Large intestine (tissue), 3 donors: Measurements from ENCODE around the gene ATXN10. TPM values are rescaled to one million over a fixed set of nuclear protein-coding genes. Genes with fewer than 3 reads are reported as not detected.
"Not testable (repeated sequence)": the region's sequence is repeated elsewhere in the genome, so short reads cannot be mapped to it uniquely, and the experiment has no call there.

Experiments
- DNase-seq, 2 donors: peaks; one replicate each; pipeline versions ENCODE4 v3.0.0 to v3.0.0-alpha.2; 2013
- H3K27ac ChIP-seq: one replicate; pipeline ENCODE4 v1.5.1; 2013; ENCODE audit warnings: low read length
- H3K27me3 ChIP-seq: 2 replicates; pipeline ENCODE4 v1.6.1; 2013; ENCODE audit warnings: low read length; ENCODE audit not compliant: control insufficient read depth, insufficient read depth
- H3K36me3 ChIP-seq: 2 replicates; pipeline ENCODE4 v1.6.1; 2013; ENCODE audit warnings: low read length; ENCODE audit not compliant: control insufficient read depth, insufficient read depth
- H3K4me1 ChIP-seq: one replicate; pipeline ENCODE4 v1.6.1; 2013; ENCODE audit warnings: low read length; ENCODE audit not compliant: control insufficient read depth, insufficient read depth
- H3K4me3 ChIP-seq: one replicate; pipeline ENCODE4 v1.5.1; 2013; ENCODE audit warnings: low read length
- H3K9me3 ChIP-seq: one replicate; pipeline ENCODE4 v1.6.1; 2013; ENCODE audit warnings: mild to moderate bottlenecking, low read depth, low read length, moderate library complexity; ENCODE audit not compliant: control insufficient read depth
- WGBS: methylation state at CpG from one replicate; pipeline ENCODE4 v1.1.5; 2013; ENCODE audit warnings: low lambda C conversion rate; ENCODE audit not compliant: insufficient coverage; 5-methylcytosine and 5-hydroxymethylcytosine counted together
- polyA plus RNA-seq: library from polyadenylated mRNA; unstranded; fragments of 120-200 nt; gene quantifications from one replicate; pipeline ENCODE4 v1.2.1, GENCODE V29; 2013

ATXN10 gene
- polyA plus RNA-seq, 1 donor = 90.6 TPM

GRCh38 chr22:45678961-45679912 is 7.6 kb downstream of the ATXN10 start:
- Histone ChIP-seq H3K36me3 (no peaks in the 10 kb centered on the region), H3K4me1 (no peaks in the 10 kb centered on the region), H3K4me3 (no peak overlapping the region), H3K27me3 (no peaks in the 10 kb centered on the region), H3K9me3 (no peaks in the 10 kb centered on the region), H3K27ac (no peak overlapping the region)
- 100% methylated on average over 5 of the region's 9 CpGs for WGBS
- no peak for DNase-seq

- H3K36me3 ChIP-seq = no peaks in the 10 kb centered on the region
- no peak overlapping the region for H3K27ac ChIP-seq
- H3K4me3 ChIP-seq = no peak overlapping the region
- DNase-seq = no peak
- WGBS = 90% methylated on average over 3 of the region's 5 CpGs
- no peaks in the 10 kb centered on the region for H3K9me3 ChIP-seq
- H3K4me1 ChIP-seq = no peaks in the 10 kb centered on the region
- H3K27me3 ChIP-seq = no peaks in the 10 kb centered on the region
Observed at GRCh38 chr22:45680932-45681700, 9.5 kb downstream of the ATXN10 start.

DNA sequence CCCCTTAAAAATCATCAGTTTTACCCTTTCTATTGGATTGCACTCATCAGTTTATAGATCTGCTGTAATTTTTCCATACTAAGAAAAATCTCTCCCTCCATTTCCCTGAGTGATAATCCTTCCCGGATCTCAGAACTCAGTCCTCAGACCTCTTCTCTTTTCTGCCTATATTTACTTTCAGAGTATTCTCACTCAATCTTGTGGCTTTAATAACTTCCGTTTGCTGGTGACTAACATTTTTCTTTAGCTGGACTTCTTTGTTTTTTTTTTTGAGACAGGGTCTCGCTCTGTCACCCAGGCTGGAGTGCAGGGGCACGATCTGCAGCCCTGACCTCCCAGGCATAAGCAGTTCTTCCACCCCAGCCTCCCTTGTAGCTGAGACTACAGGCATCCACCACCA is 10.4 kb downstream of the ATXN10 start:
- 75% methylated on average over 1 of the region's 4 CpGs for WGBS
- Histone ChIP-seq H3K27ac (no peak overlapping the region), H3K36me3 (no peaks in the 10 kb centered on the region), H3K4me1 (no peaks in the 10 kb centered on the region), H3K27me3 (no peaks in the 10 kb centered on the region), H3K4me3 (no peak overlapping the region), H3K9me3 (no peaks in the 10 kb centered on the region)
- no peak for DNase-seq

DNA sequence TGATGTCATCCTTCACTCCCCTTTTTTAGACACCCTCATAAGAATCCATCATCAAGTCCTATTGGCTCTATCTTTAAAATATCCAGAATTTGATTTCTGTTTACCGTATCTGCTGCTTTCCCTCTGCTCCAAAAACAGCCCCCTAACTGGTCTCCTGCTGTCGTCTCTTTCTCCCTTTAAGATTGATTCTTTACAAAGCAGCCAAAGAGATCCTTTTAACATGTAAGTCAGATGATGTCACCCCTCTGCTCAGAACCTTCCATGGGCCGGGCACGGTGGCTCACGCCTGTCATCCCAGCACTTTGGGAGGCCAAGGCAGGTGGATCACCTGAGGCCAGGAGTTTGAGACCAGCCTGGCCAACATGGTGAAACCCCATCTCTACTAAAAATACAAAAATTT is 11.1 kb downstream of the ATXN10 start:
- H3K27me3 ChIP-seq, H3K4me3 ChIP-seq, H3K4me1 ChIP-seq, H3K36me3 ChIP-seq, H3K9me3 ChIP-seq, DNase-seq, H3K27ac ChIP-seq: not testable (repeated sequence)
- 100% methylated on average over 2 of the region's 5 CpGs for WGBS

- no peaks in the 10 kb centered on the region for H3K4me1 ChIP-seq
- DNase-seq = no peak
Observed at GRCh38 chr22:45683248-45683647, 11.6 kb downstream of the ATXN10 start.

DNA sequence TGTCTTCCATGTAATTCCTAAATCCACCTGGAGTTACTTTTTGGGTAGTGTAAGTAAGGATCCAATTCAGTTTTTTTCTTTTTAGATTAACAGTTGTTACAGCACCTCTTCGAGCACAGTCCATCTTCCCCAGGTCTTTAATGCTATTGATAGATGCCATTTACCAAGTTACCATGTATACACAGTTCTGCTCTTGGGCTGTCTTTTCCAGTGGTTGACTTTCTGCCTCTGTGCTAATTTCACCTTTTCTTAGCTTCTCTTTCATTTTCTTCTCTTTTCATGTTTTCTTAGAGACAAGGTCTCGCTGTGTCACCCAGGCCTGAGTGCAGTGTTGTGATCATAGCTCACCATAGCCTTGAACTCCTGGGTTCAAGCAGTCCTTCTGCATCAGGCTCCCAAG is 12.0 kb downstream of the ATXN10 start:
- Histone ChIP-seq H3K9me3 (no peaks in the 10 kb centered on the region), H3K27me3 (no peaks in the 10 kb centered on the region), H3K27ac (no peak overlapping the region), H3K4me1 (no peaks in the 10 kb centered on the region), H3K36me3 (no peaks in the 10 kb centered on the region), H3K4me3 (no peak overlapping the region)
- WGBS = 88% methylated on average over 1 of the region's 2 CpGs
- no peak for DNase-seq

More at GRCh38 chr22:45683248-45683647, 11.6 kb downstream of the ATXN10 start:
- Histone ChIP-seq H3K36me3 (no peaks in the 10 kb centered on the region), H3K4me3 (no peak overlapping the region), H3K27me3 (no peaks in the 10 kb centered on the region), H3K27ac (no peak overlapping the region), H3K9me3 (no peaks in the 10 kb centered on the region)
- WGBS = 100% methylated on average over 3 of the region's 6 CpGs

- no CpG with 5 or more reads among the region's 4 CpGs for WGBS
- Histone ChIP-seq H3K36me3 (no peaks in the 10 kb centered on the region), H3K4me3 (no peak overlapping the region), H3K27ac (no peak overlapping the region), H3K27me3 (no peaks in the 10 kb centered on the region), H3K4me1 (no peaks in the 10 kb centered on the region), H3K9me3 (no peaks in the 10 kb centered on the region)
- DNase-seq = no peak
Observed at GRCh38 chr22:45684169-45684568, 12.5 kb downstream of the ATXN10 start.

DNA sequence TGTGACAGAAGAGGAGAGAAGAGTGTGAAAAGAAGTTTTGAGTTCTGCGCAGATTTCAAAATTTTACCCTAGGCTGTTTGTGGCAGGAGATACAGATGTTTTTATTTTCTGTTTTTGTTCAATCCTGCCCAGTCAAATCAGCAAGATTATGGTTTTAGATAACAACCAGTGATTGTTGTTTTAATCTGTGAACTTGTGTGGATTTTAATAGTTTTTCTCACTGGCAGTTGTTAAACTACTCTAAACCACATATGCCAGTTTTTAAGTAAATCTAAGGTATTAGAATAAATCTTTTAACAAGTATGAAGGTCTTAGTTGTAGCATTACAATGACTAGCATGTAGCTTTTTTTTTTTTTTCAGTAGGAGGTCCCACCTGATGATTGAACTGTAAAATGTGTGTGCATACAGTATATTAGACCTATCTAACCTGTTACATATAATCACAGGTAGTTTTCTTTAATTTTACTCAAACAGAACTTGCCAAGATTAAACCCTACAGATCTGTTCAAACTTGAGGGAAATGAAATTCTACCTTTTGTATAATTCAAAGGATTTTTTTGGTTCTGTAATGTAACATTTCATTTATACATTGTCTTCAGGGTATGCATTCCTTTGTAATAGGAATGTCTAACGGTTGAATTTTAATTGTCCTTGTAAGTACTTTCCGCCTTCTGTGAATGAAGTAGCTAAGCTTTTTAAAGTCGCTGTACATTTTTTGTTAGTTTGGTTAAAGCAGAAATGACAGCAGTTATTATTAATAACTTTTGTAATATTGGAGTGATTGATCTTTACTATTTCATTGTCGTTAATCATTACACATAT is 13.3 kb downstream of the ATXN10 start:
- no peaks in the 10 kb centered on the region for H3K4me1 ChIP-seq
- no peaks in the 10 kb centered on the region for H3K9me3 ChIP-seq
- DNase-seq = no peak
- no peaks in the 10 kb centered on the region for H3K27me3 ChIP-seq
- H3K36me3 ChIP-seq = peaks cover 3% of the 10 kb centered on the region
- H3K27ac ChIP-seq = no peak overlapping the region
- 100% methylated on average over 2 of the region's 5 CpGs for WGBS
- no peak overlapping the region for H3K4me3 ChIP-seq

- no peak for DNase-seq
- H3K27ac ChIP-seq = no peak overlapping the region
- H3K27me3 ChIP-seq = no peaks in the 10 kb centered on the region
- WGBS = 80% methylated on average over 1 of the region's 2 CpGs
- H3K4me1 ChIP-seq = no peaks in the 10 kb centered on the region
- no peak overlapping the region for H3K4me3 ChIP-seq
- peaks cover 11% of the 10 kb centered on the region for H3K36me3 ChIP-seq
- H3K9me3 ChIP-seq = no peaks in the 10 kb centered on the region
Observed at GRCh38 chr22:45686004-45686403, 14.4 kb downstream of the ATXN10 start.

- Histone ChIP-seq H3K9me3 (no peaks in the 10 kb centered on the region), H3K27ac (no peak overlapping the region), H3K27me3 (no peaks in the 10 kb centered on the region), H3K36me3 (peaks cover 15% of the 10 kb centered on the region), H3K4me3 (no peak overlapping the region), H3K4me1 (no peaks in the 10 kb centered on the region)
- DNase-seq = no peak
- WGBS = no CpG with 5 or more reads among the region's 5 CpGs
Observed at GRCh38 chr22:45686836-45687235, 15.2 kb downstream of the ATXN10 start.
